Heart left ventricle (tissue), 16 donors: Measurements from ENCODE around the gene MEG3. TPM values are rescaled to one million over a fixed set of nuclear protein-coding genes. Genes with fewer than 3 reads are reported as not detected.

ENCODE experiments used
- ATAC-seq, 4 donors: fragments of 200-7000 bp; cut with Tn5 transposase; one replicate each; pipeline ENCODE4 v1.9.1; 2020 to 2022; ENCODE audit warnings: moderate library complexity in 4 of 4, mild to moderate bottlenecking in 3 of 4, moderate number of reproducible peaks in 1 of 4
- DNase-seq, 5 donors: peaks; one replicate each; pipeline ENCODE4 v3.0.0-alpha.2; 2020
- H3K27ac ChIP-seq, 12 donors: fragments of 200-600 bp; sonication (generic) in 4 of 12; one replicate each; pipeline versions ENCODE4 v1.5.0 to v1.8.0; 2016 to 2022; ENCODE audit warnings: mild to moderate bottlenecking in 2 of 12
- H3K27me3 ChIP-seq, 9 donors: fragments of 200-600 bp; sonication (generic) in 2 of 9; one replicate each; pipeline versions ENCODE4 v1.5.1 to v1.8.0; 2016 to 2022; ENCODE audit warnings: mild to moderate bottlenecking in 3 of 9
- H3K36me3 ChIP-seq, 9 donors: fragments of 200-600 bp; sonication (generic) in 2 of 9; one replicate each; pipeline versions ENCODE4 v1.5.0 to v1.8.0; 2018 to 2022; ENCODE audit warnings: mild to moderate bottlenecking in 2 of 9
- H3K4me1 ChIP-seq, 12 donors: fragments of 200-600 bp; sonication (generic) in 4 of 12; one replicate each; pipeline versions ENCODE4 v1.5.0 to v1.8.0; 2016 to 2022; ENCODE audit warnings: mild to moderate bottlenecking in 3 of 12
- H3K4me3 ChIP-seq, 12 donors: fragments of 200-600 bp; sonication (generic) in 4 of 12; one replicate each; pipeline versions ENCODE4 v1.5.0 to v1.8.0; 2017 to 2022; ENCODE audit warnings: mild to moderate bottlenecking in 9 of 12, moderate library complexity in 4 of 12
- H3K9me3 ChIP-seq, 12 donors: fragments of 200-600 bp; sonication (generic) in 4 of 12; one replicate each; pipeline versions ENCODE4 v1.5.0 to v1.8.0; 2016 to 2022; ENCODE audit warnings: mild to moderate bottlenecking in 1 of 12
- POLR2A ChIP-seq, 2 donors: fragments of 450-650 bp; IDR thresholded peaks; one replicate each; pipeline ENCODE4 v1.6.1; 2017; ENCODE audit warnings: antibody characterized with exemption in 2 of 2, mild to moderate bottlenecking in 2 of 2, moderate library complexity in 2 of 2
- WGBS, 4 donors: extraction: QIAGEN DNeasy Blood & Tissue Kit in 2 of 4; methylation state at CpG; one replicate each; pipeline versions ENCODE4 v1.1.5 to v1.1.7; 2013 to 2018; 5-methylcytosine and 5-hydroxymethylcytosine counted together
- intact Hi-C, 10 donors: fragments of 100-400 bp; cut with DNase I; formaldehyde crosslinking; loops; one replicate each; pipeline versions ENCODE4 v1.11.1 to v1.14.2; 2022
- polyA plus RNA-seq, 2 donors: library from polyadenylated mRNA; stranded (reverse); fragments of 200-250 nt; gene quantifications; one replicate each; pipeline ENCODE4 v1.2.3, GENCODE V29; 2013
- total RNA-seq, 9 donors: library from RNA; depleted of rRNA in 2 of 9; stranded (reverse); fragments of >200 nt in 2 of 9; fragmentation: NEBNext Ultra II Directional in 3 of 9; extraction: Animal tissue kit (Norgen Biotek cat#: 25700) in 3 of 9; gene quantifications; one replicate each; pipeline versions ENCODE4 v1.1.0 to v1.2.4, GENCODE V29; 2016 to 2023
- TF ChIP-seq, protein P1 (sequence below), 12 donors: fragments of 200-600 bp; sonication (generic) in 4 of 12; IDR thresholded peaks; one replicate each; pipeline versions ENCODE4 v1.5.0 to v1.8.0; 2018 to 2022; ENCODE audit warnings: antibody characterized with exemption in 12 of 12, mild to moderate bottlenecking in 5 of 12
- donor health status: ischemic (EF 13 %, LVEDD 7.1; RV severe dilation, severe dysfunction).
- donor health status: healthy with polysubstance abuse.
- donor health status: DM: no; HTN: yes; CAD: no.
- donor health status: DM: no; HTN: no; CAD: no.
- donor health status: ischemic (EF 25% LVEDD 6.9; RV normal size, moderate dysfunction).
- donor health status: ischemic (EF 25% LVEDD 5.7; RV mildly dilated, moderate dysfunction).
- donor health status: healthy.
- donor health status: DM: yes; HTN: yes; CAD: no.
- donor health status: ischemic (EF 35%, LVEDD 5.7; RV mildly dilated, moderate dysfunction).
- donor health status: nonischemic (EF 11% LVEDD 7.7; RV severe dilation, severe dysfunction).
- donor health status: DM: yes; HTN: yes; CAD: no.
- donor health status: PGD.
- donor health status: ischemic (EF 29% LVEDD 5.4; RV normal size, mild dysfunction).
- donor health status: nonischemic (EF 23%, LVEDD 6.1; RV moderate dilation, normal function).

Gene MEG3
- total and polyA plus RNA-seq, 11 donors: 3.6 to 37.7 (median 9.9) TPM

GRCh38 chr14:100844082-100844408 is 18.1 kb downstream of the MEG3 start:
- TF ChIP-seq, protein P1, sequence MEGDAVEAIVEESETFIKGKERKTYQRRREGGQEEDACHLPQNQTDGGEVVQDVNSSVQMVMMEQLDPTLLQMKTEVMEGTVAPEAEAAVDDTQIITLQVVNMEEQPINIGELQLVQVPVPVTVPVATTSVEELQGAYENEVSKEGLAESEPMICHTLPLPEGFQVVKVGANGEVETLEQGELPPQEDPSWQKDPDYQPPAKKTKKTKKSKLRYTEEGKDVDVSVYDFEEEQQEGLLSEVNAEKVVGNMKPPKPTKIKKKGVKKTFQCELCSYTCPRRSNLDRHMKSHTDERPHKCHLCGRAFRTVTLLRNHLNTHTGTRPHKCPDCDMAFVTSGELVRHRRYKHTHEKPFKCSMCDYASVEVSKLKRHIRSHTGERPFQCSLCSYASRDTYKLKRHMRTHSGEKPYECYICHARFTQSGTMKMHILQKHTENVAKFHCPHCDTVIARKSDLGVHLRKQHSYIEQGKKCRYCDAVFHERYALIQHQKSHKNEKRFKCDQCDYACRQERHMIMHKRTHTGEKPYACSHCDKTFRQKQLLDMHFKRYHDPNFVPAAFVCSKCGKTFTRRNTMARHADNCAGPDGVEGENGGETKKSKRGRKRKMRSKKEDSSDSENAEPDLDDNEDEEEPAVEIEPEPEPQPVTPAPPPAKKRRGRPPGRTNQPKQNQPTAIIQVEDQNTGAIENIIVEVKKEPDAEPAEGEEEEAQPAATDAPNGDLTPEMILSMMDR (IDR thresholded peaks at IDR 0.05): no peak
- TF ChIP-seq POLR2A (IDR thresholded peaks at IDR 0.05): no peak
- intact Hi-C loops: no loop called here
- no peak overlapping the region for H3K4me3 ChIP-seq
- H3K4me1 ChIP-seq: no peaks in the 10 kb centered on the region
- ATAC-seq (no peak), DNase-seq (peak in 1 of 5 donors; percentile 22)
- WGBS, 4 donors: 79 to 89% (median 81%) methylated on average over 4 of the region's 4 CpGs
- H3K9me3 ChIP-seq: no peaks in the 10 kb centered on the region
- peaks cover 0 to 17% (median 0%) of the 10 kb centered on the region in 9 donors for H3K27me3 ChIP-seq
- H3K27ac ChIP-seq: no peak overlapping the region
- H3K36me3 ChIP-seq: peaks cover 0 to 2% (median 0%) of the 10 kb centered on the region in 9 donors

DNA sequence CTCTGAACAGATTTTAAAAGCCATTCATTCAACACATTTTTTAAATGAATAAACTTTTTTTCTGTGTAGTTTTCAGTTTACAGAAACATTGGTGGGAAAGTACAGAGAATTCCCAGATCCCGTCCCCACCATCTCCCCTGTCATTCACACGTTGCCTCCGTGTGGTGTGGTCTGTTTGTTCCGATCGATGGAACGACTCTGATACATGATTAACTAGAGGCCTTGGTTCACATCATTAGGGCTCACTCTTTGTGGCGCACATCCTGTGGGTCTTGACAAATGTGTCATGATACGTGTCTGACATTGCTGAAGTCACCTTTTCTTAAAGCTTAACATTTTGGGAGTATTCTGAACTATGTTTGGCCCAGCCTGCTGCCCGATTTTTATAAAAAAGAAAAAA is 18.5 kb downstream of the MEG3 start:
- TF ChIP-seq, protein P1 (IDR thresholded peaks at IDR 0.05): no peak
- no peak for TF ChIP-seq POLR2A (IDR thresholded peaks at IDR 0.05)
- Histone ChIP-seq H3K27ac (no peak overlapping the region), H3K9me3 (no peaks in the 10 kb centered on the region), H3K4me1 (no peaks in the 10 kb centered on the region), H3K27me3 (peaks cover 0 to 17% (median 0%) of the 10 kb centered on the region in 9 donors), H3K36me3 (peaks cover 0 to 2% (median 0%) of the 10 kb centered on the region in 9 donors), H3K4me3 (no peak overlapping the region)
- no peak for DNase-seq
- ATAC-seq: no peak
- 80 to 92% (median 86%) methylated on average over 9 of the region's 9 CpGs for WGBS, 4 donors
- intact Hi-C loops: no loop called here

GRCh38 chr14:100844846-100845245 is 18.9 kb downstream of the MEG3 start:
- no peak for ATAC-seq
- no peak overlapping the region for H3K27ac ChIP-seq
- 89 to 94% (median 93%) methylated on average over 13 of the region's 13 CpGs for WGBS, 4 donors
- DNase-seq: peak in 1 of 5 donors; percentile 35
- no peaks in the 10 kb centered on the region for H3K4me1 ChIP-seq
- no peaks in the 10 kb centered on the region for H3K9me3 ChIP-seq
- peaks cover 0 to 2% (median 0%) of the 10 kb centered on the region in 9 donors for H3K36me3 ChIP-seq
- intact Hi-C loops: no loop called here
- H3K27me3 ChIP-seq: peaks cover 0 to 17% (median 0%) of the 10 kb centered on the region in 9 donors
- no peak overlapping the region for H3K4me3 ChIP-seq
- TF ChIP-seq, protein P1 (IDR thresholded peaks at IDR 0.05): no peak
- TF ChIP-seq POLR2A (IDR thresholded peaks at IDR 0.05): no peak

DNA sequence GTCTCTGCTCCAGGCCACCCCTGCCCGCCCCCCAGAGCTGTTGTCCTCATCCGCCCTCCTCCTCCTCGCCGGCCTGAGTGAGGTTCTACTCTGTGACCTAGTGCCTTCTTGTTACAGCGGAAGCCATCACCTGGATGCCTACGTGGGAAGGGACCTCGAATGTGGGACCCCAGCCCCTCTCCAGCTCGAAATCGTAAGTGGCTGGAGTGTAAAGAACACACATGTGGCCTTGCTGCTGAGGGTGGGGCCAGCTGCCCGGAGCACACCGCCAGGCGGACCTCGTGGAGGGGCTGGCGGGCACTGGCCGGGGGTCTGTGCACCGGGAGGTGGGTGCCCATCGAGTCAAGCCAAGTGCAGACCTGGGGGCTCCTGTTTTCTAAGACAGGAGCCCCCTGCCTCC is 19.4 kb downstream of the MEG3 start:
- 87 to 94% (median 91%) methylated on average over 8 to 17 of the region's 17 CpGs for WGBS, 4 donors
- Histone ChIP-seq H3K27me3 (peaks cover 0 to 17% (median 0%) of the 10 kb centered on the region in 9 donors), H3K4me3 (no peak overlapping the region), H3K9me3 (no peaks in the 10 kb centered on the region), H3K27ac (no peak overlapping the region), H3K4me1 (no peaks in the 10 kb centered on the region), H3K36me3 (peaks cover 0 to 2% (median 0%) of the 10 kb centered on the region in 9 donors)
- peak in 1 of 5 donors; percentile 25 for DNase-seq
- intact Hi-C loops: no loop called here
- no peak for ATAC-seq
- TF ChIP-seq, protein P1 (IDR thresholded peaks at IDR 0.05): no peak
- TF ChIP-seq POLR2A (IDR thresholded peaks at IDR 0.05): no peak
